Measurements from ENCODE around the gene PKNOX2.

Gene PKNOX2

GRCh38 chr11:125267548-125267947 is 103.0 kb downstream of the PKNOX2 start:
- no peak for DNase-seq

- no peak for DNase-seq
Observed at GRCh38 chr11:125268611-125269010, 104.1 kb downstream of the PKNOX2 start.

- DNase-seq: no peak
Observed at GRCh38 chr11:125270106-125270505, 105.6 kb downstream of the PKNOX2 start.

- no peak for DNase-seq
Observed at GRCh38 chr11:125270711-125271110, 106.2 kb downstream of the PKNOX2 start.

GRCh38 chr11:125271483-125272091 is 107.0 kb downstream of the PKNOX2 start:
- no peak for DNase-seq

- DNase-seq: no peak
Observed at GRCh38 chr11:125272092-125272491, 107.5 kb downstream of the PKNOX2 start.

GRCh38 chr11:125272821-125273220 is 108.3 kb downstream of the PKNOX2 start:
- DNase-seq: no peak

- no peak for DNase-seq
Observed at GRCh38 chr11:125273519-125274000, 109.0 kb downstream of the PKNOX2 start.

GRCh38 chr11:125274309-125274708 is 109.8 kb downstream of the PKNOX2 start:
- no peak for DNase-seq

GRCh38 chr11:125274774-125275173 is 110.2 kb downstream of the PKNOX2 start:
- no peak for DNase-seq

GRCh38 chr11:125275905-125276618 is 111.5 kb downstream of the PKNOX2 start:
- DNase-seq: no peak

- no peak for DNase-seq
Observed at GRCh38 chr11:125276619-125276976, 112.0 kb downstream of the PKNOX2 start.

- DNase-seq: no peak
Observed at GRCh38 chr11:125279676-125280418, 115.3 kb downstream of the PKNOX2 start.

GRCh38 chr11:125280646-125281045 is 116.1 kb downstream of the PKNOX2 start:
- DNase-seq: no peak

- no peak for DNase-seq
Observed at GRCh38 chr11:125281831-125282595, 117.5 kb downstream of the PKNOX2 start.

- no peak for DNase-seq
Observed at GRCh38 chr11:125282596-125282914, 118.0 kb downstream of the PKNOX2 start.

GRCh38 chr11:125284245-125284850 is 119.8 kb downstream of the PKNOX2 start:
- no peak for DNase-seq

- DNase-seq: no peak
Observed at GRCh38 chr11:125285844-125286243, 121.3 kb downstream of the PKNOX2 start.

GRCh38 chr11:125286486-125286885 is 121.9 kb downstream of the PKNOX2 start:
- DNase-seq: no peak

GRCh38 chr11:125287491-125288210 is 123.1 kb downstream of the PKNOX2 start:
- no peak for DNase-seq

- no peak for DNase-seq
Observed at GRCh38 chr11:125289419-125290098, 125.0 kb downstream of the PKNOX2 start.

GRCh38 chr11:125290263-125290662 is 125.7 kb downstream of the PKNOX2 start:
- no peak for DNase-seq
